NOMO-1 treated with dmso at 0.1 percent for 144 hours (cell line): ENCODE results near the gene RPS16.
A peak's percentile ranks its signal among the peaks of the same experiment; 100 is the strongest.

ENCODE experiments used
- DNase-seq: peaks from one replicate; lab custom pipeline; 2025; ENCODE audit not compliant: unreplicated experiment; lab: John Stamatoyannopoulos, UW

The RPS16 gene

DNA sequence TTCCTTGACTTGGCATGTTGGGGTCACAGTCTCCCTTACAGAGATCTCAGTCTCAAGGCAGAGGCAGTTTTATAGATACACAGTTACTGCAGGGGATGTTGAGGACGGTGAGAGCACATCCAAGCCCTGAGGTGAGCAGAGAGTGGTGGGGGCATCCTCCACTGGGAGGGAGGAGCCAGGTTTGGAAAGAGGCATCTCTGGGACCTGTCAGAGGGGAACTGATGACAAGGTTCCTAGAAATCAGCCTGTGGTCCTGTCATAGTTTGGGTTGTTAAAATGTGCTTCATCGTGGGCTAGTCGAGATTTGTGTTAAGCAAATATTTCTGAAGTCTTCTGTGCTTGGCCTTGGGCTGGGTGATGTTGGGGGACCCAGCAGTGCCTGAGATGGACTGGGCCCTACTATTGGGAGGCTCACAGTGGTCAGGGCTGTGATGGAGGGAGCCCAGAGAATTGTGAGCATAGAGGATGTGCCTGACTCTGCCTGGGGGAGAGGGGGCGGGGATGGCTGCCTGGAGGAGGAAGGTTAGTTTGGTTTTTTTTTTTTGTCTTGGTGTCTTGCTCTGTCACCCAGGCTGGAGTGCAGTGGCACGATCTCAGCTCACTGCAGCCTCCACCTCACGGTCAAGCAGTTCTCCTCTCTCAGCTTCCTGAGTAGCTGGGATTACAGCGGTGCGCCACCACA is 13.5 kb upstream of the RPS16 start:
- DNase-seq = no peak

DNA sequence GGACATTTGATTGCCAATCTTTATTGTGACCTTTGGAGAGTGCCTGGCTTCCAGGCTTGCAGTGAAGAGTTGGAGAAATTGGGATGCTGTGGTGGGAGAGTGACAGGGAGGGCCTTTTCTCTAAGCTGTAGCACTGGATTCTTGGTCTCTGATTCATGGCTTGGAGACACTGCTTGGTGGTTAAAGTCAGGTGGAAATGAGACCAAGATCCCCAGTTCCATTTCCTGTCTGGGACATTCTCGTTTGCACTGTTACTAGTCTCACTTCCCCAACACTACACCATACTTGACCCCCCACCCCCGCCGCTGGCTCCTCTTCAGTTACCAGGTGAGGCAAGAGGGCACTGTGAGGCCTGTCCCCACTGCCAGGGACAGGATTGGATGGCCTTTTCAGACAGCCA is 12.5 kb upstream of the RPS16 start:
- peak; percentile 10 for DNase-seq

- DNase-seq = no peak
Measured at GRCh38 chr19:39446365-39447084, 10.8 kb upstream of the RPS16 start.

DNA sequence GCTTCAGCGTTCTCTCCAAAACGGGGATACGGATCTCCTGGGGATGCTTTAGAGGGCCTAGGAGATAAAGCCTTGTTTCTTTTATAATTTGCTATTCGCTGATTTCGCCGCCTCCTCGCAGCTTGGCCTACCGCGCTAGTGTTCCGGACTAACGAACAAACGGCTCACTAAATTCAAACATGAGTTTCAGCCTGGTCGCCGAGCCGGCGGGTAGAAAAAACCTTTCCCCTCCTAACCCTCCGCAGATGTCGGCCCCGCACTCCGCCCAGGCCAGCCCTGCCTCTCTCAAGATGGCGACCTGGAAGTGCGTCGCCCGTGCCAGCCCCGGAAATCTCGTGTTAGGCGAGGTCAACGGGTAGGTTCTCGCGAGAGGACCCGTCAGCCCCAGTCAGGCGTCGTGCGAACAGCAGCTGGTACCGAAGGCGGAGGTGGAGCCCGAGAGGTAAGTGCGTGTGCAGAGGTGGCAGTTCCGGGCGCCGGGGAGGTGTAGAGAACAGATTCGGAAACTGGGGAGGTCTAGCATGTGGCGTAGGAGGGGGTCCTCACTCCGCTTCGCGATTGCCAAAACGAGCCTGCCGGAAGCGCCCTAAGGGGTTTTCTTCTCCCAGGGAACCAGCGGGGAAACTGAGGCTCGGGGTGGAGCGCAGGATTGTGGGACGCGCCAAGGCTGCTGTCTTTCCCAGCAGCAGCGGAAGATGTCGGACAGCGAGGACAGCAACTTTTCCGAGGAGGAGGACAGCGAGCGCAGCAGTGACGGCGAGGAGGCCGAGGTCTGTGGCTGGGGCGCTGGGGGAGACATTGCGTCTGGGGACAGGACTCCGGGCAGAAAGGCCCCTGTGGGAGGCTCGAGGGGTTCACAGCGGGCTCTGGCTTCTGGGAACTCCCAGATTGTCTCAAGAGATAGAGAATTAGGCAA is 9.7 kb upstream of the RPS16 start, which contains the start of gene SUPT5H:
TSS of gene SUPT5H (plus strand) at position 387 of the 916 bp plus-strand sequence. CDS start at position 696, 309 bp downstream.
- peak; percentile 96 for DNase-seq

DNA sequence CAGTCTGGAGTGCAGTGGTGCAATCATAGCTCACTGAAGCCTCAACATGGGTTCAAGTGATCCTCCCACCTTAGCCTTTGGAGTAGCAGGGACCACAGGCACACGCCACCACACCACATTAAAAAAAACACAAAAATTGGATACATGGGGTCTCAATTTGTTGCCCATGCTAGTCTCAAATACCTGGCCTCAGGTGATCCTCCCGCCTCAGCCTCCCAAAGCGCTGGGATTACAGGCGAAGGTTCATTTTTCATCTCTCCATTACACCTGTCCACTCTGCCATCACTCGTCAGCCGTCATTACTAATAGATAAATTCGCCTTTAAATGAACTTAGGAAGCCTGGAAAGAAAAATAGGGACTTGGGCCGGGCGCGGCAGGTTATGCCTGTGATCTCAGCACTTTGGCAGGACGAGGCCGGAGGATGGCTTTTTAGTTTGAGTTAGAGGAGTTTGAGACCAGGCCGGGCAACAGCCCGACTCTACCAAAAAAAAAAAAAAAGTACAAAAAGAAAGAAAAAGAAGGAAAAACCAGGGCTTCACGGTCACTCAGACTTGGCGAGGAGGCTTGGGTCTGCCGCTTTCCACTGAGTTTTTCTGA is 8.9 kb upstream of the RPS16 start:
- DNase-seq = no peak

GRCh38 chr19:39438270-39438934 is 2.7 kb upstream of the RPS16 start:
- DNase-seq = no peak

GRCh38 chr19:39436350-39436716 is 584 bp upstream of the RPS16 start:
- DNase-seq = no peak

DNA sequence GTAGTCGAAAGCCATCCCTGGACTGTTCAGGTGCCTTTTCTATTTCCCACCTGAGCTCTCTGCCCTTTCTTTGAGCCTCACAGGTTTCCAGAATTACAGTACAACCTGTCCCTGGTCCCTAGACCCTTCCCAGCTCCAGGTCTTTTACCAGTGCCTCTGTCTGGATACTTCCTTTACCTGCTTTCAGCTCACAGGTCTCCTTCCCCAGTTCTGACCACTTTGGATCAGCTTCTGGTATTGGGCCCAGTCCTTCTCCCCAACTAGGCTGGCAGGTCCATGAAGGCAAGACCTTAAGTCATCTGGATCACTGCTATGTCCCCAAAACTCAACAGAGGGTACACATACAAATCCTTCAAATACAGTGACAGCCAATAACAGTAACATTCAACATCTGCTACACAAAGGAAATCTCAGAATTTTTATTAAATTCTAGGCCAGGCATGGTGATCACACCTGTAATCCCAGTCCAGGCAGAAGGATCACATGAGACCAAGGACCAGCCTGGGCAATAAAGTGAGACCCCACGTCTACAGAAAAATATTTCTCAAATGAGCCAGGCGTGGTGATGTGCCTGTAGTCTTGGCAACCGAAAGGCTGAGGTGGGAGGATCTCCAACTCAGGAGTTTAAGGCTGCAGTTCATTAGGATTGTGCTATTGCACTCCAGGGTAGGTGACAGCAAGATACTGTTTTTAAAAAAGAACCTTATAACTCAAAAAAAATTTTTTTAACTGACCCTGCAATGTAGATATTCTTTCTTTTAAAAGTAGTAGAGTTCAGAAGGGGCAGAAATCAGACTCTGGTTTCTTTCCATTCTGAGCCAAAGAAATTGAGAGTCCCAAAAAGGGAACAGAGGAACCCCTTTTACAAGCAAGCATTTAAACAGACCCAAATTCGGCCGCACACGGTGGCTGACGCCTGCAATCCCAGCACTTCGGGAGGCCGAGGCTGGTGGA is 1.3 kb downstream of the RPS16 start:
- no peak for DNase-seq

DNA sequence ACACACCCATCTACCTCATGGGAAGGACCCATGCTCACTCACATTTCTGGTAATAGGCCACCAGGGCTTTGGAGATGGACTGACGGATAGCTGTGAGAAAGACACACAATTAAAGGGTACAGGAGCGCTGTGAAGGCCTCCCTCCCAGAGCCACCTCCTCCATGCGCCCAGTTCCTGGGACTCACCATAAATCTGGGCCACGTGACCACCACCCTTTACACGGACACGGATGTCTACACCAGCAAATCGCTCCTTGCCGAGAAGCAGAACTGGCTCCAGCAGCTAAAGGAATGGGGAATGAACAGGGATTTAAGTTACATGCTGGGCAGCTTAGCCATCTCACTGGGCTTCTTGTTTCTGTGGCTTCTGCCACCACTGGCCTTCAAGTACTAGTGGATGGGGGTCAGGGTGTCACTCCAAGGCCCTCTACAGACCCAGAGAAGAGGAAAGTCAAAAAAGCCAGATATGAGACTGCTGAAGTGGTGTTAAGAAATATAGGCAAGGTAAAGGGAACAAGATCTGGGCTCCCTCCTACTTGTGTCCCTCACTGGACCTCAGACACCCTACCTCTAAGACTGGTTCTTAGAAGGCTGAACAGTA is 2.2 kb downstream of the RPS16 start:
- no peak for DNase-seq

GRCh38 chr19:39432677-39433025 is 3.1 kb downstream of the RPS16 start:
- no peak for DNase-seq

DNA sequence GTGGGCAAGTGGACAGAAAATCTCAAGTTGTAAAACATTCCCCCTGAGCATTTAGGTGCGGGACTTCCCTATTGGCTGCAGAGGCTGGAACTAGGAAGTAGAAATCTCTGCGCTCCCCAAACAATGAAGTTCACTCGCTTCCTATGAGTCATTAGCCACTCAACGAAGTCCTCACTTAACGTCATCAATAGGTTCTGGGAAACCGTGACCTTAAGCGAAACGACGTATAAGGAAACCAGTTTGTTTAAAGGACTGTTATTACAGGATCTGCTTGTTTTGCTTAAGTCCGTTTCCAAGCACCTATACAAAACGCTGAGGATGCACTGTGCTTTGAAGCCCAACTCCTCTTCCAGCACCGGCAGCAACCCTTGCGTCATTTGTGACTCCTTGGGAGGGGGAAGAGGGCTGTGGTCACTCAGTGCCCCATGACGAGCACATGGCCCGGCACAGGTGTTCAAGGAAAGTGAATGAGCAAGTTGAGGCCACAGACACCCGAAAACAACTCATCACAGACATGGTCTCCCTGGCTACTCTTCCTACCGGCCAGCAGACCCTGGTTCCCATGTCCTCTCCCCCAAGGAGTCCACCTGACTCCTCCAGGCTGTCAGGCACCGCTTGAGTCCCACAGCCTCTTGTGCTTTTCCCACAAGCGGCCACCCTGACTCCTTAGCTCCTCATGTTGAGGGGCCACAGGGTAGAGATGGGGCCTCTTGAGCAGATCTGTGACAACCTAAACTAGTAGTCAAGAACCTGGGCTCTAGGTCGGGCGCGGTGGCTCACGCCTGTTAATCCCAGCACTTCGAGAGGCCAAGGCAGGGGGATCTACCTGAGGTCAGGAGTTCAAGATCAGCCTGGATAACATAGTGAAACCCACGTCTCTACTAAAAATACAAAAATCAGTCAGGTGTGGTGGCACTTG is 4.8 kb downstream of the RPS16 start:
- peak; percentile 83 for DNase-seq

DNA sequence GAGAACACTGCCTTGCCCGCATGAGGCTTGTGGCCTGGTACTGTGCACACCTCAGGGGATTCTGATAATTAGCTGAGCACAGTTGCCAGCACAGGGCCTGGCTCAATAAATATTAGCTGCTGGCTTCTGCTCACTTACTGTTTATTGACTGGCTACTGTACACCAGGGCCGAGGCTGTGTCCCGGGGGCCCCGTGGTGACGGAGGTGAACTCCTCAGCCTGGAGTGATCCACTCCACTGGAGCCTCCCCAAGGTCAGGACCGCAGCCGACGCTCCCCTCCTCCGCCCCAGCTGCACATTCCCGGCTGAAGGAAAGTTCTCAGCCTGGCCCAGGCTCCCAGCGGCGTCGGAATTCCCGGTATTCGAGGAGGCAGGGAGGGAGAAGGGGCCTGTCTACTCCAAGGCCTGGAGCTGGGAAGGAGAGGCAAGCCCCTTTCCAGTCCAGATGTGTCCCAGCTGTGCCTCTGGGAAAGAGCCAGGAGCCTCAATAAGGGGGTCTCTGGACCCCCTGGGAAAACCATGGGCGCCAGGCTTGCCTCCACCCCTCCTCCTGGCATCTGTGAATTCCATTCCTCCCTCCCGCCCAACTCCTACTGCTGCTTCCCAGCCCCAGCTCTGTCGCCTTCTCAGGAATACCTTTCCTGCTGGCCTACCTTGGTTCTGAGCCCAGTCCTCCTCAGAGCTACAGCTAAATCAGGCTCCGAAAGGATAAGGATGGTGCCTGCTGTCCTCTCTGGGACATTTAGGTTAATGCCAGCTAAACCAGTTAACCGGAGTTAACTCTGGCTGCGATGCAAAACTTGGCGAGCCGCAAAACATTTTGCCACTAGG is 7.3 kb downstream of the RPS16 start:
- no peak for DNase-seq

- no peak for DNase-seq
Measured at GRCh38 chr19:39427707-39428106, 8.0 kb downstream of the RPS16 start.

DNA sequence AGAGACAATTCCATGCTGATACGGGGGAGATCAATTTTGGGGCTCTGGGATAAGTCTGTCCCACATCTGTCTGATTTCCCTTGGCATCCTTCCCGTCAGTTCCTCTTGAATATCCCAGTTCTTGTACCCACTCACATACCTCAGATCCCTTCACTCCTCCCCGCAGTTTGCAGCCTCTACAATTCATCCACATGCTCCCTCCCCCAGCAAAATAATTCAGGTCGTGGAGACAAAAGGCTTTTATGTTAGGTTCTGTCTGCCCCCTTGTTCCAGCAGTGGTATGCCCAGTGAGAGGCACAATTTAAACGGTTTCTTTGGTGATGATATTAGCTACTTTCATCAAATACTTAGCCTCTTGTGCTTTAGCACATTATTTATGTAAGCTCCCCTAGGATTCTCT is 9.6 kb downstream of the RPS16 start:
- no peak for DNase-seq

GRCh38 chr19:39425744-39426143 is 10.0 kb downstream of the RPS16 start:
- DNase-seq = no peak

DNA sequence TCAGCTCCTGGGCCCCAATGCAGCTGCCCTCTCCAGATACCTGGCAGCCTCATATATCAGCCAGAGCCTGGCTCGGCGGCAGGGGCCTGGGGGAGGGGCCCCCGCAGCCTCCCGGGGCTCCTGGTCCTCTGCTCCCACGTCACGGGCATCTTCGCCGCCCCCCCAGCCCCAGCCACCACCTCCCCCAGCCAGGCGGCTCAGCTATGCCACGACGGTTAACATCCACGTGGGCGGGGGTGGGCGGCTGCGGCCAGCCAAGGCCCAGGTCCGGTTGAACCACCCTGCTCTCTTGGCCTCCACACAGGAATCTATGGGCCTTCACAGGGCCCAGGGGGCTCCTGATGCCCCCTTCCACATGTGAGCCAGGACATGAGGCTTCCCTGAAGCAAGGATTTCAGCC is 10.8 kb downstream of the RPS16 start:
- no peak for DNase-seq
